GM21390 (cell line): ENCODE data around the gene TFPT.
A peak's percentile ranks its signal among the peaks of the same experiment; 100 is the strongest.

ENCODE experiments used
- ATAC-seq: cut with Tn5 transposase; IDR thresholded peaks from one replicate; pipeline ENCODE4 v1.9.1; 2021; ENCODE audit not compliant: unreplicated experiment

TFPT gene, protein sequence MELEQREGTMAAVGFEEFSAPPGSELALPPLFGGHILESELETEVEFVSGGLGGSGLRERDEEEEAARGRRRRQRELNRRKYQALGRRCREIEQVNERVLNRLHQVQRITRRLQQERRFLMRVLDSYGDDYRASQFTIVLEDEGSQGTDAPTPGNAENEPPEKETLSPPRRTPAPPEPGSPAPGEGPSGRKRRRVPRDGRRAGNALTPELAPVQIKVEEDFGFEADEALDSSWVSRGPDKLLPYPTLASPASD

DNA sequence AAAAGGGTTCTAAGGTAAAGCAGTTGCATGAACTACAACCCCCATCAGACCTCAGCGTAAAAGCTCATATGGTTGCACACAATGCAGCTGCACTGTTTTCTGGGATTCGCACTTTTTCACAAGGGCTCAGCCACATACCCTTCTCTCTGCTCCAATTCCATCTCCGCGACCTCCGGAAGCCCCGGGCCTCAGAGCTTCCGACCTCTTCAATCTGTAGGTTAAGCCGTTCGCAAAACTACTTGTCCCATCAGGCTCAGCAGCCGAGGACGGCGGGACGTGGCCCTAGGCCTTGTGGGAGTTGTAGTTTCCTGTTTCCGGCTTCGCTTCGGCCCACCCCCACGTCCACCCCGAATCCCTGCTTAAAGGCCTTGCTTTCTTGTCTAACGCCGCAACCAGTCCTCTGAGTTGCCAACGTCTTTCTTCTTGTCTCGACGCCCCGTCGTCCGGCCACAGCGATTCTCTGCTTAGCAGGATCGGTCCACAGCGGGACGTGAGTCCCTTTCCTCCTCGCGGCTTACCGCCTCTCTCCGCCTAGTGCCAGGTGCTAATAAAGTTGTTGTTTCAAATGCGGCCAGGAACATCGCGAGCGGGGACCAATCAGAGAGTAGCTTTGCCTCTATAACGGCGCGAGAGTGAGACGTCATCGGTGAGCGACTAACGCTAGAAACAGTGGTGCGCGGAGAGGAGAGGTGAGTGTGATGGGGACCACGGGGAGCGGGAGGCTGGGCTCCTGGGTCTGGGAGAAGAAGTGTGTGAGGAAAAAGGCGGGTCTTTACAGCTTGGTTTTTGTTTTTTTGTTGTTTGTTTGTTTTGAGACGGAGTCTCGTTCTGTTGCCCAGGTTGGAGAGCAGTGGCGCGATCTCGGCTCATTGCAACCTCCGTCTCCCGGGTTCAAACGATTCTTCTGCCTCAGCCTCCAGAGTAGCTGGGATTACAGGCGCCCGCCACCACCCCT, at the start of gene TFPT, which contains the start of gene PRPF31:
Gene TFPT (minus strand): TSS at position 549 of the 955 bp plus-strand sequence. CDS start 388 bp downstream, at position 161.
Gene PRPF31 (plus strand): TSS at position 646 of the 955 bp plus-strand sequence. CDS start 2,525 bp downstream, outside the sequence.
- peak; percentile 77 for ATAC-seq

DNA sequence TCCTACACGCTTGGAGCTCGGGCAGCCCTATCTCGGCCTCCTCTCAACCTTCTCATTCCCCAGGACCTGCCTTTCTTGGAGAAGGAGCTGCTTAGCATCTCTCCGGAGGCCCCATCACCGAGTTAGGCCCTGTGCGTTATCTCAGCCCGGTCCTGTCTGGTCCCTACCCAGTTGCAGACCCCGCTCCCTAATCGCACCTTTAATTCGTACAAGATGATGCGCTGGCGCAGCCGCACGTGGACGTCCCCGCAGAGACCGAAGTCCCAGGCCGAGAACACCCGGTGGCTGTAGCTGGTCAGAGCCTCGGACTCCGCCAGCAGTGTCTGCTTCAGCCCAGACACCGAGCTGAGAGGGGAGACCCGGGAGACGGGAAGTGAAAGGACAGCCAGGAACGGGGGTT, 49.8 kb upstream of the TFPT start:
- no peak for ATAC-seq

DNA sequence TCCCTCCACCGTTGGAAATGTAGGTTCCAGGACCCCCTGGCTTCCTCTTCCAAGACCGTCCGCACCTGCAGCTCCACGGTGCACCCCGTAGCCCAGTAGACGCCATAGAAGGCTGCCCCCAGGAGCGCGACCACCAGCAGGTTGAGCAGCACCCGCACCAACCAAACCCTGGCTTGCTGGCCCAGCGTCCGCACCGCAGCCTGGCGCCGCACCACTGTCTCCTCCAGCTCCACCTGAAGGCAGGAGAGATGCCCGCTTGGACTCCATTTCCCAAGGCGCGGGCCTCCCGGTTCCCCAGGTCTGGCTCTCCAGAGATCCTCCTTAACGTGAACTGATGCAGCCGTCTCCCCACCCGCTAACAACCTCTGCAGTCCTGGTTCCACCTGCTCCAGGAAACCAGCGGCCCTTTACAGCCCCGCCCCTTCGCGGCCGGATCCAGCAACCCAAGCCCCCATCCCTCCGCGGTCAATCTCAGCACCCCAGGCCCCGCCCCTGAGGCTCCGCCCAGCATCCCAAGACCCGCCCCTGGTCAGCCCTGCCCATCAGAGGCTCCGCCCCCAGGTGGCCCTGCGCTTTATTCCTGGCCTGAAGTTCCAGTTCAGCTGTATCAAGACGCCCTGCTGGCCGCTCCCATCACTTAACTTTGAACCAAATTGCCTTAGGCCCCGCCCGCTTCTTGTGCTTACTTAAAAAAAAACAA, 49.1 kb upstream of the TFPT start:
- ATAC-seq = no peak

- ATAC-seq = no peak
Measured at GRCh38 chr19:54162884-54163283, 47.4 kb upstream of the TFPT start.

DNA sequence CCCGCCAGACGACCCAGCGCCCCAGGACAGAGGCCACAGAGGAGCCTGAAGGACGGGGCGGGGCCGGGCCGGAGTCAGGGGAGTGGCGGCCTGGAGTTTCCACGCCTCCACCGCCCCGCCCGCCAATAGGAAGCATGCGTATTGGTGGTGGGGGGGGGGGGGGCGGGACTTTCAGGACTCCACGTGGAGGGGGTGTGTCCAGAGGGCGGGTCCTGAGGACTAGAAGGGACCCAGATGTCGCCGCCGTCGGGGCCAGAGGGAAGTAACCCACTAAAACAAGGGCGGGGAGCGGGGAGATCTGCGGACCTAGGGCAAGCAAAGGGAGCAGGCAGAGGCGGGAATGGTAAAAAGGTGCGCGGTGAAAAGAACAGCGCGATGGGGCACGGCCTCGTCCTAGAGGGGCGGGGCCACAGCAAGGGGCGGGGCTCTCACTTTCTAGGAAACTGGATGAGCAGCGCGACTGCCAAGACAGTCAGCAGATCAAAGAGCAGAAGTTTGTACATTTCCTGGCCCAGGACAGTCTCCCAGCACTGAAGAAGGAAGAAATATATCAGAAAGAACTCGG, 46.9 kb upstream of the TFPT start:
- no peak for ATAC-seq

GRCh38 chr19:54160854-54161253, 45.4 kb upstream of the TFPT start:
- no peak for ATAC-seq

DNA sequence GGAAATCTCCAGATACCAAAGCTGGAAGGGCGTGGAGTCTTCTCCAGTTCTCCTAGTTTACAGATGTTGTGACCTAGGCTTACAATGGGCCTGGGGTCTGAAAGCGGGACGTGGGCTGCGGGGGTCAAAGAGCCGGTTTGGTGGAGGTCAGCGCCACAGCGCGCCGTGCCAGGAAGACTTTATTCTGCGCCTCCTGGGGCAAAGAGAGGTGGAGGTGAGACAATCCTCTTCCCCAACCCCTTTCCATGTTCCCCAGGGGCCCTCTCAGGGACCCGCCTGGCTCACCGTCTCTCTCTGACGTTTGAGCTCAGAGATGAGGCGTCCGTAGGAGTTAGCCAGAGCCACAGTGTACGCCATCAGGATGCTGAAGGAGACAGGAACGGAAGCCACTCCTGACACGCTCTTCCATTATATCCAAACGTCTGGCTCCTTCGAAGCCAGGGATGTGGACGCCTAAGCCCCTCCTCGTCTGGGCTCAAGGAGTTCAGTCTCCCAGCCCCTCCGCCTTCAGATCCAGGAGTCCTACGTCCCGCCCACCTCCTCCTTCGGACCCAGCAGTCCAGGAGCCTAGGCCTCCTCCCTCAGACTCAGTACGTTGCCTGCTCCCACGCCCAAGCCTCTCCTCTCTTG, 44.8 kb upstream of the TFPT start:
- no peak for ATAC-seq

GRCh38 chr19:54159352-54160181, 44.1 kb upstream of the TFPT start, which contains the start of gene LENG1:
TSS of gene LENG1 (minus strand) at chr19:54159721. CDS start at chr19:54159695, 26 bp downstream.
- ATAC-seq = peak; percentile 92

- no peak for ATAC-seq
Measured at GRCh38 chr19:54158812-54159351, 43.4 kb upstream of the TFPT start.

GRCh38 chr19:54156953-54157352, 41.5 kb upstream of the TFPT start:
- no peak for ATAC-seq

- ATAC-seq = no peak
Measured at GRCh38 chr19:54156490-54156889, 41.0 kb upstream of the TFPT start.

DNA sequence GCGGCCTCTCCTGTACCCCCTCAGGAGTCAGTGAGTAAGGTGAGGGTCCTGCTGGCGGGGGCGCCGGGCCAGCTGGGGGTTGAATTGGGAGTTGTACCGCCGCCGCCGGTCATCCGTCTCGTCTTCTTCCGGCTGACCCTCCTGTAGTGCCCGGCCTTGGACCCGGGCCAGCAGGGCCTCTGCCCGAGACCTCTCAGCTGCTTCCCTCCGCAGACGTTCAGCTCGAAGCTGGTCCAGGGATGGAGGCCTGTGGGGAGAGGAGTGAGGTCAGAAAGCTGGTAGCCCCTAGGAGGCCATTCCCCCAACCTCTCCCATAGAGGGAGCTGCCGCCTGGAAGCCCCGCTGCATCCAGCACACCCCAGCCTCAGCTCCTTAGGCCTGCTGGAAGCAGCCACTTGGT, 40.2 kb upstream of the TFPT start:
- ATAC-seq = no peak

DNA sequence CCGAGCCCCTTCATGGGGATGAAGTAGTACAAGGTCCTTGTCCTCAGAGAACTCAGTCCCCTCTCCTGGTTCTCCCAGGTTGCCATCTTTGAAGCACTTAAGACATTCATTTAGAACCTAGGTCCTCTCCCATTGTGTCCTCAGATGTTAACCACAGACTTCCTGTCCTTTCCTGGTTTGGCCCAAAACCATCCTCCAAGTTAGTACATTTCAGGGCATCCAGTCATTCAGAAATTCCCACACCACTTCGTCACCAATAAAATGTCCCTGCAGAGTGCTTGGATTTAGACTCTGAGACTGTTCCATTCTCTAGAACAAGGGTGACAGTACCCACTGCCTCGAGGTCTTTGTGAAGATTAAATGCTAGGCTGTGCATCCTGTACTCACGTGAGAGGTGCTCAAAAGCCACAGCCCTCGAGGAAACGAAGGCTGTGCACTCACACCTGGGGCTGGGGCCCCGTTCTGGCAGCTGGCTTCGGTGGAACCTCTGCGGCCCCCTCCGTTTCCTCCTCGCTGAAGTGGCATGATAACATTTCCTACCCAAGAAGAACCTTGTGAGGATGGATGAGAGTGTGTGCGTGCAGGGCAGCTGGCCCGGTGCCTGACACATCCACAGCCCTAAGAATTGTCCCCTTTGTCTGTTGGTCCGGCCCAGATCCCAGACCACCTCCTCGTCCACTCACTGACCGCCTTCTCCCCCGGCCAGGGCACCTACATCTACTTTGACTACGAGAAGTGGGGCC, 39.3 kb upstream of the TFPT start:
- no peak for ATAC-seq

- ATAC-seq = no peak
Measured at GRCh38 chr19:54153731-54154326, 38.4 kb upstream of the TFPT start.

GRCh38 chr19:54152878-54153524, 37.5 kb upstream of the TFPT start:
- ATAC-seq = no peak

DNA sequence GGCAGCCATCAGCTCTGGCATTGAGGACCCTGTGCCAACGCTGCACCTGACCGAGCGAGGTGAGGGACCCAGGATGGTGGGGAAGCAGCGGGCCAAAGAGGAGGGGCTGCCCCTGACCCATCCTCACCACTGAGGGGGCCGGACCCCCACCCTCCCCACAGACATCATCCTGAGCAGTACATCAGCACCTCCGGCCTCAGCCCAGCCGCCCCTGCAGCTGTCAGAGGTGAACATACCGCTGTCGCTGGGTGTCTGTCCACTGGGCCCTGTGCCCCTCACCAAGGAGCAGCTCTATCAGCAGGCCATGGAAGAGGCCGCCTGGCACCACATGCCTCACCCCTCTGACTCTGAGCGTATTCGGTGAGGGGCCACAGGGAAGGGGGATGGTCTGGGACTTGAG, 36.8 kb upstream of the TFPT start:
- ATAC-seq = no peak

- no peak for ATAC-seq
Measured at GRCh38 chr19:54151362-54152035, 36.0 kb upstream of the TFPT start.
